H1 (cell line): ENCODE data around the gene ATP2B3.

Source experiments
- BCL11A ChIP-seq, 2 experiments: IDR thresholded peaks; one replicate each; pipeline ENCODE4 v1.6.1; 2011; ENCODE audit warnings: low read depth in 2 of 2, low read length in 2 of 2, mild to moderate bottlenecking in 2 of 2
- JUND ChIP-seq: IDR thresholded peaks from 2 replicates; pipeline ENCODE4 v1.6.1; 2011; ENCODE audit warnings: mild to moderate bottlenecking, improper control_type of control experiment, low read length
- MAFK ChIP-seq: IDR thresholded peaks from 2 replicates; pipeline ENCODE4 v1.6.1; 2012; ENCODE audit warnings: low read depth, mild to moderate bottlenecking, improper control_type of control experiment, low read length
- SIRT6 ChIP-seq: IDR thresholded peaks from one replicate; pipeline ENCODE4 v1.7.1; 2012; ENCODE audit warnings: low read length, inconsistent platforms
- YY1 ChIP-seq: IDR thresholded peaks from 2 replicates; pipeline ENCODE4 v1.6.1; 2011; ENCODE audit warnings: low read depth, mild to moderate bottlenecking, low read length
- TF ChIP-seq, protein P1 (sequence below), 3 experiments: IDR thresholded peaks; 1 replicate in 2 of 3; 2 replicates in 1 of 3; pipeline versions ENCODE4 v1.5.1 to v1.6.1; 2011; ENCODE audit warnings: low read length in 3 of 3, mild to moderate bottlenecking in 3 of 3, inconsistent platforms in 2 of 3, low read depth in 1 of 3, moderate library complexity in 1 of 3; ENCODE audit not compliant: insufficient read depth in 1 of 3; ENCODE audit errors: control extremely low read depth in 1 of 3

DNA sequence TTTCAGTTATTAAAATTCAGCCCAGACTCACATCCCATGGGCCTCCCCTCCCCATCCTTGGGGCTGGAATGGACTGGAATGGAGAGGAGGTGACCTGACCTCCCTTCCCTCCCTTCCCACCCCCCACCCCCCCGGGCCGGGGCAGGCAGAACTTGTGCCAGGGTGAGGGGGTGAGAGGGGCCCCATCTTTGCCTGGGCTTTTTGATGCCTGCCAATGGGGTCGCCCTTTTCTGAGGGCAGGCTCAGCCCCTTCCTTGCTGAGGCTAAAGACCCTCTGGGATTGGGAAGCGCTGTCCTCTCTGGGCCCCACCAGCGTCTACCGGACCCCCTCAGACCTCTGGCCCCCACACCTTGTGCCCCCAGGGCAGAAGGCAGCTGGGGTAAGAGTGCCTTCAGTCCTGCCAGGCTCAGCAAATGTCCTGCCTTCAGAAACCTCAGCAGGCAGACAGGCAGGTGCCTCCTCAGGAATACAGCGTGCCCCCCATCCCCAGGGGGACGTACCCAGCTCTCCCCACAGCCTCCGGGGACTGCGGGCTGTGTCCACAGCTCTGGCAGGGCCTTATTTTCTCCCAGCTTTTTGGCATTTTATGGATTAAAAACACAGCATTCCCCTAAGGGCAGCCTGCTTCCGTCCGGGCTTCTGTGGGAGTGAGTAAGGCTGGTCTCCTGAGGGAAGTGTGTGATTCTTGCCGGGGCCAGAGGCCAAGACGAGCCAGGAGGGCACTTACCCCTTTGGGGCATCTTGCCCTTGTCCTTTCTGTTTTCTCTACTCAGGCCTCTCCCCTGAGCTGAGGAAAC, 94.1 kb downstream of the ATP2B3 start:
- no peak for TF ChIP-seq JUND
- no peak for TF ChIP-seq BCL11A (IDR thresholded peaks at IDR 0.05; ENCODE audit: low read depth in 2 of 2, low read length in 2 of 2)
- TF ChIP-seq, protein P1, sequence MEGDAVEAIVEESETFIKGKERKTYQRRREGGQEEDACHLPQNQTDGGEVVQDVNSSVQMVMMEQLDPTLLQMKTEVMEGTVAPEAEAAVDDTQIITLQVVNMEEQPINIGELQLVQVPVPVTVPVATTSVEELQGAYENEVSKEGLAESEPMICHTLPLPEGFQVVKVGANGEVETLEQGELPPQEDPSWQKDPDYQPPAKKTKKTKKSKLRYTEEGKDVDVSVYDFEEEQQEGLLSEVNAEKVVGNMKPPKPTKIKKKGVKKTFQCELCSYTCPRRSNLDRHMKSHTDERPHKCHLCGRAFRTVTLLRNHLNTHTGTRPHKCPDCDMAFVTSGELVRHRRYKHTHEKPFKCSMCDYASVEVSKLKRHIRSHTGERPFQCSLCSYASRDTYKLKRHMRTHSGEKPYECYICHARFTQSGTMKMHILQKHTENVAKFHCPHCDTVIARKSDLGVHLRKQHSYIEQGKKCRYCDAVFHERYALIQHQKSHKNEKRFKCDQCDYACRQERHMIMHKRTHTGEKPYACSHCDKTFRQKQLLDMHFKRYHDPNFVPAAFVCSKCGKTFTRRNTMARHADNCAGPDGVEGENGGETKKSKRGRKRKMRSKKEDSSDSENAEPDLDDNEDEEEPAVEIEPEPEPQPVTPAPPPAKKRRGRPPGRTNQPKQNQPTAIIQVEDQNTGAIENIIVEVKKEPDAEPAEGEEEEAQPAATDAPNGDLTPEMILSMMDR (IDR thresholded peaks at IDR 0.05; ENCODE audit: control extremely low read depth in 1 of 3, insufficient read depth in 1 of 3, low read depth in 1 of 3, low read length in 3 of 3): no peak
- TF ChIP-seq MAFK: no peak
- TF ChIP-seq YY1: no peak
- TF ChIP-seq SIRT6: no peak
